ENCODE results near the gene ABCA12. TPM values are rescaled to one million over a fixed set of nuclear protein-coding genes. Genes with fewer than 3 reads are reported as not detected.

Gene ABCA12
- total and polyA plus RNA-seq, 2 of the 8 experiments (the other 6 are each of a cell fraction or from before 2014, with no cell fraction given) = not detected

DNA sequence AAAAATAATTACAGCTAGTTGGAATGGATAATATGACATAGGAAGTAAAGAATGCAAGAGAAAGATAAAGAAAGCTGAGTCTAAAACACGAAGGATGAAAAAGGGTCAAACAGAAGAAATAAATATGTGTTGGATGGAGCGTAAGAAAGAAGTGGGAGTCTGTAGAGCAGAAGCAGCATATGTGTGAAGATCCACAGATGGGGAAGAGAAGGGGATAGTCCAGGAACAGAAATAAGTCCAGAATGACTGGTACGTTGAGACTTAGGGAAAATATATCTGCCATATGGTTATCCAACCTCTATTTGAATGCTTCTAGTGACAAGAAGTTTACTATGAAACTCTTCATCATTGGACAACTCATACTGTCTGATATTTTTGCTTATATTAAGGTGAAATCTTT is 18.0 kb downstream of the ABCA12 start:
- DNase-seq (ENCODE audit: low read depth in 1 of 2, low spot score in 2 of 2) = no peak
- Histone ChIP-seq H3K9me3 (ENCODE audit: insufficient read depth in 2 of 2, low read depth in 1 of 2, low read length in 1 of 2) (peaks cover 0 to 3% of the 10 kb centered on the region in 2 experiments; a peak in 1 of 4 replicates), H3K4me3 (ENCODE audit: extremely low read depth in 1 of 4, insufficient read depth in 2 of 4, low read depth in 3 of 4, low read length in 4 of 4) (no peak overlapping the region), H3K14ac (ENCODE audit: insufficient read length) (no peak overlapping the region), H3K4me1 (replicated peaks in 1 of 4; ENCODE audit: control insufficient read depth in 3 of 4, insufficient read depth in 4 of 4, low read length in 3 of 4) (no peaks in the 10 kb centered on the region), H3K79me2 (ENCODE audit: control insufficient read depth in 1 of 2, insufficient read depth in 2 of 2, low read length in 2 of 2) (no peaks in the 10 kb centered on the region), H3K23ac (ENCODE audit: insufficient read length) (no peak overlapping the region), H3K56ac (replicated peaks; ENCODE audit: insufficient read length, low read depth, low read length) (no peak overlapping the region), H3K18ac (ENCODE audit: extremely low read depth, low read length) (no peak overlapping the region), H3K27me3 (replicated peaks in 1 of 4; ENCODE audit: control insufficient read depth in 3 of 4, extremely low read depth in 1 of 4, insufficient read depth in 3 of 4, low read length in 3 of 4) (no peaks in the 10 kb centered on the region), H3K23me2 (ENCODE audit: low read depth, low read length) (no peaks in the 10 kb centered on the region), H3K36me3 (ENCODE audit: control insufficient read depth in 2 of 4, insufficient read depth in 4 of 4, low read length in 3 of 4) (no peaks in the 10 kb centered on the region; a peak in 1 of 8 replicates), H2BK12ac (ENCODE audit: low read depth, low read length) (no peak overlapping the region), H4K8ac (ENCODE audit: extremely low read depth, insufficient read depth, low read length) (no peak overlapping the region), H3K27ac (ENCODE audit: low read depth, low read length) (no peak overlapping the region), H4K91ac (replicated peaks; ENCODE audit: insufficient read length, low read length) (no peak overlapping the region), H3K79me1 (ENCODE audit: low read depth, low read length) (no peaks in the 10 kb centered on the region), H4K5ac (ENCODE audit: insufficient read length, low read depth, low read length) (no peak overlapping the region), H3K4ac (replicated peaks; ENCODE audit: insufficient read length, low read depth, low read length) (no peak overlapping the region), H2BK120ac (replicated peaks; ENCODE audit: low read depth, low read length) (no peak overlapping the region), H2BK20ac (ENCODE audit: low read length) (no peak overlapping the region), H3K9ac (replicated peaks in 1 of 4; ENCODE audit: extremely low read depth in 1 of 4, low read depth in 3 of 4, low read length in 3 of 4) (no peak overlapping the region), H2AFZ (ENCODE audit: low read length) (no peak overlapping the region), H4K20me1 (replicated peaks in 1 of 2; ENCODE audit: control insufficient read depth in 1 of 2, insufficient read depth in 2 of 2, low read length in 2 of 2) (no peaks in the 10 kb centered on the region), H2BK15ac (ENCODE audit: low read length) (no peak overlapping the region), H2AK5ac (ENCODE audit: low read depth, low read length) (no peak overlapping the region), H3K4me2 (ENCODE audit: insufficient read depth in 1 of 2, low read depth in 2 of 2, low read length in 2 of 2) (no peak overlapping the region), H2BK5ac (ENCODE audit: low read depth, low read length) (no peak overlapping the region)
- WGBS, 2 experiments (ENCODE audit: extremely low coverage in 1 of 2, insufficient coverage in 1 of 2, insufficient read length in 1 of 2, insufficient replicate concordance in 2 of 2, low coverage in 1 of 2, low lambda C conversion rate in 2 of 2, missing lambda C conversion rate in 1 of 2) = 86% methylated on average over 3 of the region's 3 CpGs; no CpG with 5 or more reads in 1 of the 2 experiments
- ChIA-PET CTCF (ENCODE audit: partially characterized antibody) (no interaction called here), POLR2A (ENCODE audit: partially characterized antibody) (no interaction called here)
- no peak for FAIRE-seq
- no peak for TF ChIP-seq NANOG (IDR thresholded peaks at IDR 0.05; ENCODE audit: insufficient read depth, low read depth, low read length, poor library complexity, severe bottlenecking)
- TF ChIP-seq RAD21 (IDR thresholded peaks at IDR 0.05 in 1 of 2, conservative IDR thresholded peaks at IDR 0.05 in 1 of 2; ENCODE audit: low read depth in 2 of 2, low read length in 2 of 2) = no peak
- no peak for TF ChIP-seq SP2 (IDR thresholded peaks at IDR 0.05; ENCODE audit: low read length)
- no peak for TF ChIP-seq SIN3A (conservative IDR thresholded peaks at IDR 0.05 in 1 of 2, IDR thresholded peaks at IDR 0.05 in 1 of 2; ENCODE audit: low read depth in 1 of 2, low read length in 2 of 2)
- TF ChIP-seq SRF (IDR thresholded peaks at IDR 0.05; ENCODE audit: low read depth, low read length) = no peak
- TF ChIP-seq RXRA (IDR thresholded peaks at IDR 0.05; ENCODE audit: insufficient read depth, low read depth, low read length) = no peak
- no peak for TF ChIP-seq FOSL1 (IDR thresholded peaks at IDR 0.05; ENCODE audit: insufficient read depth, low read depth, low read length)
- TF ChIP-seq RBBP5 (IDR thresholded peaks at IDR 0.05; ENCODE audit: borderline replicate concordance, low read depth, low read length) = no peak
- no peak for TF ChIP-seq PHF8 (conservative IDR thresholded peaks at IDR 0.05; ENCODE audit: low read depth, low read length)
- TF ChIP-seq HDAC2 (IDR thresholded peaks at IDR 0.05; ENCODE audit: borderline replicate concordance in 1 of 2, low read depth in 2 of 2, low read length in 2 of 2) = no peak
- no peak for TF ChIP-seq KDM5A (IDR thresholded peaks at IDR 0.05; ENCODE audit: low read length)
- no peak for TF ChIP-seq SP1 (IDR thresholded peaks at IDR 0.05; ENCODE audit: low read depth, low read length)
- TF ChIP-seq HDAC6 (IDR thresholded peaks at IDR 0.05; ENCODE audit: low read depth, low read length) = no peak
- TF ChIP-seq NRF1 (IDR thresholded peaks at IDR 0.05; ENCODE audit: low read depth, low read length) = no peak
